ENCODE results near the gene SPEM2. TPM values are rescaled to one million over a fixed set of nuclear protein-coding genes. Genes with fewer than 3 reads are reported as not detected.

The SPEM2 gene
- total and polyA plus RNA-seq, 2 experiments from 2014 or later = not detected

- Histone ChIP-seq H3K4me1 (ENCODE audit: low read depth) (no peaks in the 10 kb centered on the region), H3K9me3 (ENCODE audit: low read depth) (no peaks in the 10 kb centered on the region), H3K27me3 (no peaks in the 10 kb centered on the region), H3K4me3 (no peak overlapping the region), H3K27ac (no peak overlapping the region), H3K36me3 (peaks cover 9% of the 10 kb centered on the region)
- no peak for DNase-seq (ENCODE audit: low read depth in 1 of 2, low spot score in 1 of 2)
- no peak for TF ChIP-seq CTCF (IDR thresholded peaks at IDR 0.05; ENCODE audit: low read depth, low read length)
Observed at GRCh38 chr17:7414837-7415236, 10.6 kb upstream of the SPEM2 start.

- Histone ChIP-seq H3K4me3 (no peak overlapping the region), H3K27ac (no peak overlapping the region), H3K36me3 (peaks cover 9% of the 10 kb centered on the region), H3K4me1 (ENCODE audit: low read depth) (no peaks in the 10 kb centered on the region), H3K27me3 (no peaks in the 10 kb centered on the region), H3K9me3 (ENCODE audit: low read depth) (no peaks in the 10 kb centered on the region)
- no peak for TF ChIP-seq CTCF (IDR thresholded peaks at IDR 0.05; ENCODE audit: low read depth, low read length)
- no peak for DNase-seq (ENCODE audit: low read depth in 1 of 2, low spot score in 1 of 2)
Observed at GRCh38 chr17:7415784-7416183, 9.6 kb upstream of the SPEM2 start.

- TF ChIP-seq CTCF (IDR thresholded peaks at IDR 0.05; ENCODE audit: low read depth, low read length) = no peak
- Histone ChIP-seq H3K27ac (no peak overlapping the region), H3K4me3 (no peak overlapping the region), H3K4me1 (ENCODE audit: low read depth) (no peaks in the 10 kb centered on the region), H3K9me3 (ENCODE audit: low read depth) (no peaks in the 10 kb centered on the region), H3K36me3 (peaks cover 9% of the 10 kb centered on the region), H3K27me3 (no peaks in the 10 kb centered on the region)
- no peak for DNase-seq (ENCODE audit: low read depth in 1 of 2, low spot score in 1 of 2)
Observed at GRCh38 chr17:7416323-7416722, 9.1 kb upstream of the SPEM2 start.

GRCh38 chr17:7417056-7417655 lies 8.3 kb upstream of the SPEM2 start:
- peaks cover 9% of the 10 kb centered on the region for H3K36me3 ChIP-seq
- no peak for DNase-seq (ENCODE audit: low read depth in 1 of 2, low spot score in 1 of 2)
- no peak overlapping the region for H3K4me3 ChIP-seq
- no peaks in the 10 kb centered on the region for H3K27me3 ChIP-seq
- H3K27ac ChIP-seq = no peak overlapping the region
- TF ChIP-seq CTCF (IDR thresholded peaks at IDR 0.05; ENCODE audit: low read depth, low read length) = no peak
- H3K9me3 ChIP-seq (ENCODE audit: low read depth) = no peaks in the 10 kb centered on the region
- H3K4me1 ChIP-seq (ENCODE audit: low read depth) = no peaks in the 10 kb centered on the region

GRCh38 chr17:7418472-7419152 lies 6.8 kb upstream of the SPEM2 start:
- H3K9me3 ChIP-seq (ENCODE audit: low read depth) = no peaks in the 10 kb centered on the region
- no peaks in the 10 kb centered on the region for H3K4me1 ChIP-seq (ENCODE audit: low read depth)
- peaks cover 9% of the 10 kb centered on the region for H3K36me3 ChIP-seq
- no peak overlapping the region for H3K4me3 ChIP-seq
- DNase-seq (ENCODE audit: low read depth in 1 of 2, low spot score in 1 of 2) = no peak
- H3K27ac ChIP-seq = no peak overlapping the region
- H3K27me3 ChIP-seq = no peaks in the 10 kb centered on the region
- no peak for TF ChIP-seq CTCF (IDR thresholded peaks at IDR 0.05; ENCODE audit: low read depth, low read length)
